ENCODE data around the gene WNK4.
A peak's percentile ranks its signal among the peaks of the same experiment; 100 is the strongest.
"Not testable (repeated sequence)": the region's sequence is repeated elsewhere in the genome, so short reads cannot be mapped to it uniquely, and the experiment has no call there.

Gene WNK4

DNA sequence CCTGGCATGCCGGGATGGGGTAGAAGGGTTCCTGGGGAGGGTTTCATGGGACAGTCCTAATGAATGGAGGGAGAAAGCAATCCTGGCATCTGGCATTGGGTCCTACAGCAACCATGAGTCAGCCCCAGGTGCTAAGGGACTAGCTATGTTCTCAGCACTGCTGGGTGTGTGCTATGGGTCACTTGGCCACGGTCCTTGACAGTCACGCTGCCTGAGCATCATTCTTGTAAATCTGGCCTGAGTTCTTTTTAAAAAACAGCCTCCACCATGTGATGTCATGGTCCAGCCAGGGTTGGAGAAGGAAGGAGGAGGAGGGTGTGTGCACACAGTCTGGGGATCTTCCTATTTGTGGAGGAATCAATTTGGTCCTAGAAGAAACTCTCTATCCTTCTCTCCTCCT is 25.6 kb upstream of the WNK4 start:
- TF ChIP-seq JUND (IDR thresholded peaks at IDR 0.05; ENCODE audit: low read depth), result no peak
- in situ Hi-C loops (cut with HindIII; ENCODE audit: low pct_unique_long_range_greater_than_20kb, low sequenced_read_pairs), result no loop called here
- no peak for DNase-seq (ENCODE audit: low read depth in 1 of 2, low spot score in 1 of 2)

DNA sequence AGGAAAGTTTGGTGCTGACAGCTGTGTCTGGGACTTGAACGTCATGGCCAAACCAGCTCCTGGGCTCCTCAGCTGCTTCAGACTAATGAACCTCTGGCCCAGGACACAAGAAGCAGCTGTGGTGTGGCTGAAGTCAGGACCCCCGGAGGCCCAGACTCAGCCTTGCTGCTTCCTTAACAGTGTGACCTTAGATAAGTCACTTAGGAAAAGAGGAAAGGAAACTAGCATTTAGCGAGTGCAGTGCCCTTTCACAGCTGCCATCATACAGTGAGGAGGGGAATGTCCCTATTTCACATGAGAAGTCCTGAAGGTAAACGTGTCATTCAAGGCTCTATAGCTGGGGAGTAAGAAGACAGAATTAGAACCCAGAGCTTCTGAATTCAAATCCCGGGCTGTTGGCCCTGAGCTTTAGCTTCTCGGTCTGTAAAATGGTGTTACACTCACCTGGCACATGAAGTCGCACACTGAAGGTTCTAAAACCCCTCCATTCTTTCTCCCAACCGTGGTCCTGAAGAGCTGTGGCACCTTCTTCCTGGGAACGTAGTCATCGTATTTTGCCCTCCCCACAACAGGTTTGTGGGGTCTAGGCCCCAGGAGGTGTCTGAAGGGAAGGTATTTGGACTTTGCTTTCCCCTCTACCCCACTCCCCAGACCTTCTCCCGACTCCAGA is 20.3 kb upstream of the WNK4 start:
- DNase-seq (ENCODE audit: low read depth in 1 of 2, low spot score in 1 of 2), result no peak
- no peak for TF ChIP-seq JUND (IDR thresholded peaks at IDR 0.05; ENCODE audit: low read depth)
- in situ Hi-C loops (cut with HindIII; ENCODE audit: low pct_unique_long_range_greater_than_20kb, low sequenced_read_pairs), result no loop called here

DNA sequence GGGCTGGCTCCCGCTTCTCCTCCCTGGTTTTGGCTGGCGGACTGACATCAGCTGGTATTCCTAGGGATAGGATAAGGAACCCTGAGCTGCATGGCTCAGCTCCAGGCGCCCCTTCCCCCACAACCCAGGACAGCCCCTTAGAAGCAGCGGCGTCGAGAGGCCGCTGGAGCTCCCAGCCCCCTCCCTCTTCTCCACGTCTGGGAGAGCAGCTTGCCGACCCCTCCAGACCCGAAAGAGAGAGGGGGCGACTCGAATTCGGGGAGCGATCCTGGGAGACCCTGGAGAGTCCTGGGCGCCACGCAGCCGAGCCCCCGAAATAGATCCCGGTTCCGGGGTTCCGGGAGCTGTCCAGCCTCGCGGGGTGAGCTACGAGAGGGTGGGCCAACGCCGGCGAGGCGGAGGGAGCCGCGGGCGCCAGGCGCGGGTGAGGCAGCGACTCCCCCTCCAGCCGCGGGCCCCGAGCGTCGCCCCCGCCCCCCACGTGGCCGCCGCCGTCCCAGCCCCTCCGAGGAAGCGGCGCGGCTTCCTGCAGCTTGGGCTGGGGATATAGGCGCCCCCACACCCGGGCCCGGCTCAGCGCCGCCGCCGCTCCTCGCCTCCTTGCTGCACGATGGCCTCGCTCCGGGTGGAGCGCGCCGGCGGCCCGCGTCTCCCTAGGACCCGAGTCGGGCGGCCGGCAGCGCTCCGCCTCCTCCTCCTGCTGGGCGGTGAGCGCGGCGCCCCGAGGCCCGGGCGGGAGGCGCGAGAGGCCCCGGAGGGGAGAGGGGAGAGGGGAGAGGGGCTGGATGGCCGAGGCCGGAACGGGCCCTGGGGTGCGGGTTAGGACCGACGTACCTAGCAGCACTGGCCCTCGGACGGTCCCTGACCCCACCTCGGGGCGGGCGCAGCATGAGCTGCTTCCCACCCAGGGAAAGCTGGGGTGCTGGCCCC is 19.5 kb upstream of the WNK4 start, which contains the start of gene RAMP2:
Gene RAMP2 (plus strand): TSS at position 576 of the 930 bp plus-strand sequence. CDS start 35 bp downstream, at position 611.
- in situ Hi-C loops (cut with HindIII; ENCODE audit: low pct_unique_long_range_greater_than_20kb, low sequenced_read_pairs), result no loop called here
- DNase-seq (ENCODE audit: low read depth in 1 of 2, low spot score in 1 of 2), result no peak
- no peak for TF ChIP-seq JUND (IDR thresholded peaks at IDR 0.05; ENCODE audit: low read depth)

DNA sequence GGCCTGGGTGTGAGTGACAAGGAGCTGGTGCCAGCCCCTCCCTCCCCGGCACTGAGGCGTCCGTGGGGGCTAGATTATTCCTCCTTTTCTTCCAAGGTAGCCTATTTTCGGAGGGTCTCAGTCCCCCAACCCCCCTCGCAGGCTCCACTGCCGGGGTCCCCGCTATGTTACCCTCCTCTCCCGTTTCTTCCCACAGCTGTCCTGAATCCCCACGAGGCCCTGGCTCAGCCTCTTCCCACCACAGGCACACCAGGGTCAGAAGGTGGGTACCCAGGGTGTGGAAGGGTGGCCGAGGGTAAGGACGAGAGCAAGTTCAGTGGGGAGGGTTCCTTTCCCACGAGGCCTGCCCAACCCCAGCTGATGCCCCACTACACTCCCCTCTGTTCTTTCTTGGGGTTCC is 18.8 kb upstream of the WNK4 start:
- no peak for TF ChIP-seq JUND (IDR thresholded peaks at IDR 0.05; ENCODE audit: low read depth)
- in situ Hi-C loops (cut with HindIII; ENCODE audit: low pct_unique_long_range_greater_than_20kb, low sequenced_read_pairs), result no loop called here

DNA sequence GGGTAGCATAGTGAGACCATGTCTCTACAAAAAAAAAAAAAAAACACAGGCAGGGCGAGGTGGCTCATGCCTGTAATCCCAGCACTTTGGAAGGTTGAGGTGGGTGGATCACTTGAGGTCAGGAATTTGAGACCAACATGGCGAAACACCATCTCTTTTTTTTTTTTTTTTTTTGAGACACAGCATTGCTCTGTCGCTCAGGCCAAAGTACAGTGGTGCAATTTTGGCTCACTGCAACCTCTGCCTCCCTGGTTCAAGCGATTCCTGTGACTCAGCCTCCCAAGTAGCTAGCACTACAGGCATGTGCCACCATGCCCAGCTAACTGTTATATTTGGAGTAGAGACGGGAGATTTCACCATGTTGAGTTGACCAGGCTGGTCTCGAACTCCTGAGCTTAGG is 14.3 kb upstream of the WNK4 start:
- TF ChIP-seq JUND (IDR thresholded peaks at IDR 0.05; ENCODE audit: low read depth), result no peak
- no peak for DNase-seq (ENCODE audit: low read depth in 1 of 2, low spot score in 1 of 2)
- in situ Hi-C loops (cut with HindIII; ENCODE audit: low pct_unique_long_range_greater_than_20kb, low sequenced_read_pairs), result no loop called here

More for the DNA sequence above, 18.8 kb upstream of the WNK4 start:
- DNase-seq (ENCODE audit: low read depth in 1 of 2, low spot score in 1 of 2), result no peak

DNA sequence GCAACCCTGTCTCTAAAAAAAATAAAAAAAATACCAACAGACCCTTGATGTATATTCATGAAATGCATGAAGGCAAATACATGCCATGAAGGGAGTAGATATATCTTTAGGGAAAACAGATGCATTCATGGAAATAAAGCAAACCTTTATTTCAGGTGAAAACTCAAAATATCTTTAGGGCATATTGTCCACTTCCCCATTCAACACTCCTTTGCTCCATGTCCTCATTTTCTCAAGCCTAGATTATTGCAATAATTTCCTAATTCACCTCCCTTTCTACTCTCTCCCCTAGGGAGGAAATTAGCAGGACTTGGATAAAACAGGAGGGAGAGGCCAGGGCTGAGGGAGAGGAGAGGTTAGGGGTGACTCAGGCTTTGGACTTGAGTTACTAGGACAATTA is 12.9 kb upstream of the WNK4 start:
- in situ Hi-C loops (cut with HindIII; ENCODE audit: low pct_unique_long_range_greater_than_20kb, low sequenced_read_pairs), result no loop called here
- DNase-seq (ENCODE audit: low read depth in 1 of 2, low spot score in 1 of 2), result no peak

DNA sequence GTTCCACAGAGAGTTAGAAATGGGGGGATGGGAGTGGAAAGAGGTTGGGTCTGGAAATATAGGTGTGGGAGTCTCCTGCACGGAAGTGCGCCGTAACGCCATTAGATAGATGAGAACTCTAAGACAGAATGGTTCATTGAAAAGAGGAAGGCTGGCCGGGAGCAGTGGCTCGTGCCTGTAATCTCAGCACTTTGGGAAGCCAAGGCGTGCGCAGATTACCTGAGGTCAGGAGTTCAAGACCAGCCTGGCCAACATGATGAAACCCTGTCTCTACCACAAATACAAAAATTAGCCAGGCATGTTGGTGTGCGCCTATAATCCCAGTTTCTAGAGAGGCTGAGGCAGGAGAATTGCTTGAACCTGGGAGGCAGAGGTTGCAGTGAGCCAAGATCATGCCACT is 12.4 kb upstream of the WNK4 start:
- DNase-seq (ENCODE audit: low read depth in 1 of 2, low spot score in 1 of 2); in situ Hi-C loops (cut with HindIII; ENCODE audit: low pct_unique_long_range_greater_than_20kb, low sequenced_read_pairs): not testable (repeated sequence)

More for the DNA sequence above, 12.9 kb upstream of the WNK4 start:
- no peak for TF ChIP-seq JUND (IDR thresholded peaks at IDR 0.05; ENCODE audit: low read depth)

DNA sequence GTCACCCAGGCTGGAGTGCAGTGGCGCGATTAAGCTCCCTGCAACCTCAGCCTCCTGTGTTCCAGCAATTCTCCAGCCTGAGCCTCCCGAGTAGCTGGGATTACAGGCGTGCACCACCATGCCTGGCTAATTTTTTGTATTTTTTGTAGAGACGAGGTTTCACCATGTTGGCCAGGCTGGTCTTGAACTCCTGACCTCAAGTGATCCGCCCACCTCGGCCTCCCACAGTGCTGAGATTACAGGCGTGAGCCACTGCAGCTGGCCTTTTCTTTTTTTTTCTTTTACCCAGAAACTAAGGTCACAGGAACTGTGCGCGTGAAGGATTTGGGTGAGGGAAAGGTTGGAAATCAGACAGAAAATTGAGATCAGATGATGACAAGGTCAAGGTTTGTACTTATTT is 10.4 kb upstream of the WNK4 start:
- in situ Hi-C loops (cut with HindIII; ENCODE audit: low pct_unique_long_range_greater_than_20kb, low sequenced_read_pairs); DNase-seq (ENCODE audit: low read depth in 1 of 2, low spot score in 1 of 2): not testable (repeated sequence)

DNA sequence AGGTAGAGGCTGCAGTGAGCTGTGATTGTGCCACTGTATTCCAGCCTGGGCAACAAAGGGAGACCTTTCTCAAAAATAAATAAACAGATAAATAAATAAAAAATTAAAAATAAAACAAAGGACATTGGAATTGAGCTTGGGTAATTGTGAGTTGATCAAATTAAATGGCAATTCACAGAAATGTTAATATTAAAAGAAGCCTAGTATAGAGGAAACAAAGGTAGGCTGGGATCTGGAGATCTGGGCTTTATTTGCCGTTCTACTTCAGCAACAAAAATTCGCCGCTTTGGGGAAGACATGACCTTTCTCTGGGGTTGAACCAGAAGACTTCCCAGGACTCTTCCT is 7.5 kb upstream of the WNK4 start:
- in situ Hi-C loops (cut with HindIII; ENCODE audit: low pct_unique_long_range_greater_than_20kb, low sequenced_read_pairs), result no loop called here
- TF ChIP-seq JUND (IDR thresholded peaks at IDR 0.05; ENCODE audit: low read depth), result no peak
- no peak for DNase-seq (ENCODE audit: low read depth in 1 of 2, low spot score in 1 of 2)

DNA sequence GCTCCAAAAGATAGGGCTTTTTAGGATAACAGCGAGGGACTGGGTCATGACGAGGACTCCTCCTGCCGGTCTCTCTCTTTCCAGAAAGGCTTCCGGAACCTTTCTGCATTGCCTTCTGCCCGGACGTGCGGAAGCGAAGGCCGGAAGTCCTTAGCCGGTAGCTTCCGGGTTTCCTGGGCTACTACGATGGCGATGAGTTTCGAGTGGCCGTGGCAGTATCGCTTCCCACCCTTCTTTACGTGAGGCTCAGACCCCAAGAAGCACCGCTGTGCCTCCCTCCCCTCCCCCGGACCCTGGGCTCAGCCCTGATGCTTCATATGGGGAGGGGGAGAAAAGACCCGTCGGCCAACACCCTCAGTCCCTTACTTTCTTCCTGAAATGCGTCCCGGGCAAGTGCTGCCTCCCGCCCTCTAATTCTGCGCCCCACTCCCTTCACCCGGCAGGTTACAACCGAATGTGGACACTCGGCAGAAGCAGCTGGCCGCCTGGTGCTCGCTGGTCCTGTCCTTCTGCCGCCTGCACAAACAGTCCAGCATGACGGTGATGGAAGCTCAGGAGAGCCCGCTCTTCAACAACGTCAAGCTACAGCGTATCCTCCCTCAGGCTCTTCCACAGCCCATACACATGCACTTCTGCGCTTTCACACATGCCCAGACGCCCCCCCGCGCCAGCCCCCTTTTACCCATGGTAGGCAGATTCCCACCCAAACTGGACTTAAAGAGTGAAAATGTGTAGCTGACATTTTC is 6.9 kb upstream of the WNK4 start, which contains the start of gene VPS25:
Gene VPS25 (plus strand): TSS at position 160 of the 746 bp plus-strand sequence. CDS start 27 bp downstream, at position 187.
- DNase-seq (ENCODE audit: low read depth in 1 of 2, low spot score in 1 of 2), result peak; percentile 91 to 93
- in situ Hi-C loops (cut with HindIII; ENCODE audit: low pct_unique_long_range_greater_than_20kb, low sequenced_read_pairs), result no loop called here
- no peak for TF ChIP-seq JUND (IDR thresholded peaks at IDR 0.05; ENCODE audit: low read depth)

DNA sequence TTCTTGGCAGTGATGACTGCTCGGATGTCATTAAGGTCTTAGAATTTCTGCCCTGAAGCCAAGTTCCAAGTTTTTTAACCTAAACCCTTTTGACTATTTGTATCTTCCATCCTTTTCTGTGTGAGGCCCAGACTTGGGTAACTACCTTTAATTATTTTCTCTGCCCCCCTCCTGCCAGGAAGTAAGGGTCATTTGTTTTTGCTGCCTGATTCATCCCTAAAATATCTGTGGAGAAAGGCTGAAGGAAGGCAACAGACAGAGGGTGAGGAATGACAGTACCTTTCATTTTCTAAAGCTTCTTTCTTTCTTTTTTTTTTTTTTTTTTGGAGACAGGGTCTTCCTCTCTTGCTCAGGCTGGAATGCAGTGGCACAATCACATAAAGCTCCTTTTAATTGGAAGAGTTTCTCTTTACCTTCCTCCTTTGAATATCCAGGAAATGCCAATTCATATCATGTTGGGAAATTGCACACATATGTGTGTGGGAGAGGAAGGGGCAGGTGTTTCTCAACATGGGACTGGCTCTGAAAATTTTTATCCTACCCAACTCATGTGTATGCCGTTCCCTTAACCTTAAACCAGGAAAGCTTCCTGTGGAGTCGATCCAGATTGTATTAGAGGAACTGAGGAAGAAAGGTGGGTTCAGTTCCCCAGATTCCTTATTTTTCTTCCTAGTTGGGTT is 6.2 kb upstream of the WNK4 start:
- DNase-seq (ENCODE audit: low read depth in 1 of 2, low spot score in 1 of 2), result no peak
- in situ Hi-C loops (cut with HindIII; ENCODE audit: low pct_unique_long_range_greater_than_20kb, low sequenced_read_pairs), result no loop called here
- no peak for TF ChIP-seq JUND (IDR thresholded peaks at IDR 0.05; ENCODE audit: low read depth)

DNA sequence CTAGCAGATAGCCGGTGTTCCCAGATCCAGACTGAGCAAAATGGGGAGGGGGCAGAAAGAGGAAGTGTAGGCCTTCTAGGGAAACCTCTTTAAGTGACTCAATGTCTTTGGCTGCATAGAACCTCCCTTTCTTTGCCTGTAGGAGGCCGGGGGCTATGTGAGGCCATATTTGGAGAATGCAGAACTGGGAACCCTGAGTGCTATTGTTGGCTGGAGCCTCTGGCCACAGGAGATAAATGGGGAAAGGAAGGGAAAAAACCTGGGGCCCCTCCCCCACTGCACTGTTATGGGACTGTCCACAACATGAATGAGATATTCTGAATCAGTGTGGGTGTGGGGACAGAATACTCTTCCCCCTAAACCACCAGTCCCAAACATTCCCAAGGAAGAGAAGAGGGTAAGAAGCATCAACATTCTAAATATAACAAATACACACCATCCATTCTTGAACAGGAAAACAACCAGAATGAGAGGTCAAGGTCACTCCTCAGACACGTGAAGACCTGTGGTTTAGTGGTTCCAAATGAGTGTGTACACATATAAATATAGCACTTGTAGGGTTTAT is 4.8 kb upstream of the WNK4 start:
- no peak for TF ChIP-seq JUND (IDR thresholded peaks at IDR 0.05; ENCODE audit: low read depth)
- no peak for DNase-seq (ENCODE audit: low read depth in 1 of 2, low spot score in 1 of 2)
- in situ Hi-C loops (cut with HindIII; ENCODE audit: low pct_unique_long_range_greater_than_20kb, low sequenced_read_pairs), result no loop called here
